Measurements from ENCODE around the gene FGR.
"Not testable (repeated sequence)": the region's sequence is repeated elsewhere in the genome, so short reads cannot be mapped to it uniquely, and the experiment has no call there.

Gene FGR

DNA sequence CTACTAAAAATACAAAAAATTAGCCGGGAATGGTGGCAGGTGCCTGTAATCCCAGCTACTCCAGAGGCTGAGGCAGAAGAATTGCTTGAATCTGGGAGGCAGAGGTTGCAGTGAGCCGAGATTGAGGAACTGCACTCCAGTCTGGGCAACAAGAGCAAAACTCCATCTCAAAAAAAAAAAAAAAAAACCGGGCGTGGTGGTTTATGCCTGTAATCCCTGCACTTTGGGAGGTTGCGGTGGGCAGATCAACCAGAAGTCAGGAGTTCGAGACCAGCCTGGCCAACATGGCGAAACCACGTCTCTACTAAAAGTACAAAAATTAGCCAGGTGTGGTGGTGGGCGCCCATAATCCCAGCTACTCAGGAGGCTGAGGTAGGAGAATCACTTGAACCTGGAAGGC lies 5.5 kb upstream of the FGR start:
- not testable (repeated sequence) for DNase-seq (ENCODE audit: low read depth, low spot score); H3K4me3 ChIP-seq (ENCODE audit: low read length)

- no peak overlapping the region for H3K4me3 ChIP-seq (ENCODE audit: low read length)
These were observed 3.8 kb upstream of the FGR start for GRCh38 chr1:27638805-27639204.

GRCh38 chr1:27638047-27638734 lies 3.2 kb upstream of the FGR start:
- no peak overlapping the region for H3K4me3 ChIP-seq (ENCODE audit: low read length)
- DNase-seq (ENCODE audit: low read depth, low spot score) = no peak

More at GRCh38 chr1:27638805-27639204, 3.8 kb upstream of the FGR start:
- no peak for DNase-seq (ENCODE audit: low read depth, low spot score)

- DNase-seq (ENCODE audit: low read depth, low spot score) = no peak
- H3K4me3 ChIP-seq (ENCODE audit: low read length) = no peak overlapping the region
These were observed 584 bp upstream of the FGR start for GRCh38 chr1:27635396-27636142.

DNA sequence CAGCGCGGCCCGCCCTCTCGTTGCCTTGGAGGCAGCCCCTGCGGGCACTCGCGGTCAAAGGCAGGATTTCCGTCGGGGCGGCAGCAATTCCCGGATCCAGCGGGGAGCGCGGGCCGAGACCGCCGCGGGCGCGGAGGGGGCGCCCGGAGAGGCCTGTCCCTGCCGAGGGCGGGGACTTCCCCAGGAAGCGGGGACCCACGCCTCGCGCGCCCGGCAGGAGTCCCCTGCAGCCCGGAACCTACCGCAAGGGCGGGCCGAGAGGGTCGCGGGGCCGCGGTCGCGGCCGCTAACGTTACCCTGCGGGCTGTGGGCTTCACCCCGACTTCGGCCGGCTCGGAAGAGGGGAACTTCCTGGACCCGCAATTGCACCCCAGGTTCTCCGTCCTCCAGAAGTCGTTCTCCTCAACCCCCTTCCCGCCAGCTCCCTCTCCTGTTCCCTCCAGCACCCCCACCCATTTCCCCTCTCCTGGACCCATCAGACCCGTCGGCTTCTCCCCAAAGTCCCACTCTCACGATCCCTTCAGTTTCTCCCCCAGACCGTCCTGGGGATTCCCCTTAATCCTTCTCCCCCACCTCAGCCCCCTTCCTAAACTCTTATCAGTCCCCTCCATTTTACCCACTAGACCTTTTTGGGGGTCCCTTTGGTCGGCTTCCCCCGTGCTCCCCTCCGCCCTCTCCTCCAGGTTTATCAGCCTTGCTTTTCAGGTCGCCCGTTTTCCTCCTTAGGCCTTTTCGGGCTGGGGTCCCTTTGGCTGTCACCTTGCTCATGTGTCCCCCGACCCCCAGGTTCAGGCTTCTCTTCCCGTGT lies 604 bp downstream of the FGR start:
- no peak for DNase-seq (ENCODE audit: low read depth, low spot score)
- H3K4me3 ChIP-seq (ENCODE audit: low read length) = peak overlapping the region; percentile 55

DNA sequence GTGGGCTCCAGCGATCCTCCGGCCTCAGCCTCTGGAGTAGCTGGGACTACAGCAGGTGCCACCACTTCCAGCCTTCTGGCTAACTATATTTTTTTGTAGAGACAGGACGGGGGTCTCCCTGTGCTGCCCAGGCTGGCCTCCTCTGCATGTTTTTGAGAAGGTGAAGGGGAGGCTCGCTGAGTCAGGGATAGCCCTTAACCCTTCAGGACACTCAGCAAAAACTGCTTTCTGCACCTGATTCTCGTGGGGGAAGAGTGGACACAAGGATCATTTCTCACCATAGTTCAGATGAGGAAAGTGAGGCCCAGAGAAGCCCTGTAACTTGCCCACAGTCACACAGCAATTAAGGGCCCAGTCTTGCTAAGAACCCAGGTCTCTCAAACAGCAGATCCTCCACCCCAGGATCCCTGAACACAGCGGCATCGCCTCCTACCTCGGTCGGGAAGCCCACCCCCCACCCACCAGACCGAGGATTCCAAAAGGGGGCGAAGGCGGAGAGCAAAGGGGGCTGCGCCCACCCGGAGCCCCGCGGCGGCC lies 1.3 kb downstream of the FGR start:
- DNase-seq (ENCODE audit: low read depth, low spot score) = no peak
- peak overlapping the region; percentile 55 for H3K4me3 ChIP-seq (ENCODE audit: low read length)

- H3K4me3 ChIP-seq (ENCODE audit: low read length) = peak overlapping the region; percentile 55
- no peak for DNase-seq (ENCODE audit: low read depth, low spot score)
These were observed 1.7 kb downstream of the FGR start for GRCh38 chr1:27633298-27633610.

DNA sequence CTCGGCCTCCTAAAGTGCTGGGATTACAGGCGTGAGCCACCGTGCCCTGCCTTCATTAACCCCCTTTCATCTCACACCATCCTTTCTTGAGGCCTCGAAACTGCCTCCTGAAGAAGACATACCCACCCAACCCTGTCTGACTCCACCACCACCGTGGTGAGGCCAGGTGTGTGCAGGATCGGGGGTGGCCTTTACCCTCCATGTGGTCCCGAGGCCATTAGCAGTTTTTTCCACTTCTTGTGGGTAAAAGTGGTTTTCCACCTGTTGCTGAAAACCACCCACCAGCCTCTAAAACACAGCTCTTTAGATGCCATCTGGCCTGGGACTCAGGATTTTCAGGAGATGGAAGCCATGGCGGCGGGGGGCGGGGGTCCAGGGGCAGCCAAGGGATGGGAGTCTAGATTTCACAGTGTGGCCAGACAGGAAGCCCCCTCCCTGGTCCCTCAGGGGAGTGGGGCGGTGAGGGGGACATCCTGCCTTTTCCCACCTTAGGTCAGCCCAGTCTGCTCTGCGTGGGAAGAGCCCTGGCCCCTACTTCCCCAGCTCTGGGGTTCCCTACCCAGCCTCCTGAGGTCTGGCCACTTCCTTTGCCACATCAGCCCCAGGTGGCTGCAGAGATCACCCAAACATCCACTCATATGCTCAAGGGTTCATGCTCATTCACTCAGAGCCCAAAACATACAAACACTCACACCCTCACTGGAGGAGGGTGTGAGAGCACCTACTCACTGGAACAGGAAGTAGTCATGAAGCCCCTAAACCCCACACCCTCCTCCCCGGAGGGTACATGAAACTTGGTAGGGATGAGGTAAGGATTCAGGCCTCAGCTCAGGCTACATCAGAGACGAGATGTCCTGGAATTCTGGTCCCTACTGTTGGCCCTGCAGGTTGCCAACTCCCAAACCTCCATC lies 2.3 kb downstream of the FGR start:
- H3K4me3 ChIP-seq (ENCODE audit: low read length) = peak overlapping the region; percentile 55
- DNase-seq (ENCODE audit: low read depth, low spot score) = peak; percentile 99

- H3K4me3 ChIP-seq (ENCODE audit: low read length) = peak overlapping the region; percentile 23; the same call in 1 of the 2 replicates
- DNase-seq (ENCODE audit: low read depth, low spot score) = no peak
These were observed 4.0 kb downstream of the FGR start for GRCh38 chr1:27630859-27631491.

DNA sequence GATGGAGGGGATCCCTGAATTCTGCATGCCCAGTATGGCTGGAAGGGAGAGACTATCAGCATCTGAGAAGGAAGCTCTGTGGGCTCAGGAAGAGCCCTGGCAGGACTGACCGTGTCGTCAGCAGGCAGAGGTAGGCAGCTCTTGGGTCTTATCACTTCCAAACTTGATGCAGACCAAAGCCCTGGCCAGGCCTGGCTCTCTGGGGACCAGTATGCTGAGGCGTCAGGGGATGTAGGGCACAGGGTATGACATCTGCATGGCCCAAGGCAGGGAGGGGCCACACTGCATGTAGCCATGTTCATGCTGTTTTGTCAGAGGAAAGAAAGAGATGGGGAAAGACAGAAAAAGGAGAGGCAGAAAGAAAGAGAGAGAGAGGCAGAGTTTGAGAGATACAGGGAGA lies 6.3 kb downstream of the FGR start:
- DNase-seq (ENCODE audit: low read depth, low spot score) = no peak
- no peak overlapping the region for H3K4me3 ChIP-seq (ENCODE audit: low read length)

- H3K4me3 ChIP-seq (ENCODE audit: low read length); DNase-seq (ENCODE audit: low read depth, low spot score): not testable (repeated sequence)
These were observed 7.3 kb downstream of the FGR start for GRCh38 chr1:27627733-27628132.

GRCh38 chr1:27627061-27627460 lies 7.9 kb downstream of the FGR start:
- no peak for DNase-seq (ENCODE audit: low read depth, low spot score)
- H3K4me3 ChIP-seq (ENCODE audit: low read length) = no peak overlapping the region

DNA sequence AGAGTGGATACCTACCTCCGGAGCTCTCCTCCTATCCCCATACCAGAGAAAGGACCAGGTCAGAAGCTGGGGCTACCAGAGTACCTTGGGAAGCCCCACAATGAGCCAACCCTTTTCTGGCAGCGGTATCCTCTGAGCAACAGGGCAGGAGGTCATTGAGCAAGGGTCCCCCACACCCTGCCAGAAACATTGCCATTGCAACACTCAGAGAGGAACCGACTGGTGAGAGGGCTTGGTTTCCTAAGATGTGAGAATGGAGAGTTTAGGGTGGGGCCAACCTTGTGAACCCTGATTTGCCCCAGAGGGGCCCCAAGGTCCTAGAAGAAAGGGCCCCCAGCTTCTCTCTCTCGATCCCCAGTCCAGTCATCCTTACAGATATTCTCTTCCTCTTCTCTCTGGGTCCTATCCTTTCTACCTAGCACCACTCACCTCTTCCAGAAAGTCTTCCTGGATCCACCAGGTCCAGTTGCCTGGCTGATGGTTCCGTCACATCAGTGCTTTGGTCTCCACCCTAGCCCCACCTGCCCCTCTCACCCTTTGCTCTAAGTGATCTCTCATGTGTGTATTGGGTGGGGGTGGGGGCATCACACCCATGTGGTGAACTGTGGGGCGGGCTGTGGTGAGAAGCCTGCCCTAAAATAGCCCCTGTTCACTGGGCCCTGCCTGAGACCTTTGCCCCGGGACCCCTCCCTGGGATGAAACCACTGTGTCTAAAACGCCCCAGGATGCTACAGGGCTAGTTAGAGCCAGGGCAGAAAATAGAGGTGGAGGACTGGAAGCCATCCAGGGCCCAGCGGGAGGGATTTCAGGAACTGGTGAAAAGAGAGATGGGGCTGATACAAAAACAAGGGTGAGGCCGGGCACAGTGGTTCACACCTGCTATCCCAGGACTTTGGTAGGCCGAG lies 8.7 kb downstream of the FGR start:
- H3K4me3 ChIP-seq (ENCODE audit: low read length) = no peak overlapping the region
- no peak for DNase-seq (ENCODE audit: low read depth, low spot score)

GRCh38 chr1:27624467-27625178 lies 10.4 kb downstream of the FGR start:
- no peak overlapping the region for H3K4me3 ChIP-seq (ENCODE audit: low read length)

GRCh38 chr1:27623327-27624212 lies 11.4 kb downstream of the FGR start:
- H3K4me3 ChIP-seq (ENCODE audit: low read length) = peak overlapping the region; percentile 21
- DNase-seq (ENCODE audit: low read depth, low spot score) = peak; percentile 88

More at GRCh38 chr1:27624467-27625178, 10.4 kb downstream of the FGR start:
- DNase-seq (ENCODE audit: low read depth, low spot score) = peak; percentile 66

DNA sequence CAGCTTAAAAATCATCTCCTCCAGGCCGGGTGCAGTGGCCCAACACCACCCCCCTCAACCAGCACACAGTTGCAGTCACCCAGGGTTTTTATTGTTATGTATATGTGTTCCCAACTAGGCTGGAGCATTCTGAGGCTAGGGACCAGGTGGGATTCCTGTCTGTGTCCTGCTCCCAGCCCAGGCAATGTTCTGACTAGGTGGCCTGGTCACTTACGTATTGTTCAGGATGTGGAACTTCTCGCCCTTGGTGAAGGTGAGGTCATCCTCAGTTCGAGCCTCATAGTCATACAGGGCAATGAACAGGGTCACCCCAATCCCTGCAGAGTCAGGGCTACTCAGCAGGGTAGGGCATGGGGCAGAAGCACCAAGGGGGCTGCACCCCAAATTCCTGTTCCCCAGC lies 12.2 kb downstream of the FGR start:
- DNase-seq (ENCODE audit: low read depth, low spot score) = no peak

More for the DNA sequence above, 12.2 kb downstream of the FGR start:
- H3K4me3 ChIP-seq (ENCODE audit: low read length) = peak overlapping the region; percentile 21; the same call in 1 of the 2 replicates

Measured in Jurkat, Clone E6-1 (cell line).